GM12875 (cell line): Measurements from ENCODE around the gene MTF2.
"Not testable (repeated sequence)": the region's sequence is repeated elsewhere in the genome, so short reads cannot be mapped to it uniquely, and the experiment has no call there.

Experiments used
- H3K4me3 ChIP-seq: one replicate; pipeline ENCODE4 v1.5.1; 2011; ENCODE audit warnings: low read depth, low read length, control low read depth
- CTCF ChIP-seq: IDR thresholded peaks from 2 replicates; pipeline ENCODE4 v1.5.1; 2011; ENCODE audit warnings: low read depth, mild to moderate bottlenecking, control low read depth, inconsistent platforms, low read length, moderate library complexity, borderline replicate concordance; ENCODE audit not compliant: insufficient read depth

The MTF2 gene

GRCh38 chr1:93167006-93167405 lies 87.9 kb downstream of the MTF2 start:
- no peak for TF ChIP-seq CTCF
- no peak overlapping the region for H3K4me3 ChIP-seq

GRCh38 chr1:93170141-93170678 lies 91.1 kb downstream of the MTF2 start:
- not testable (repeated sequence) for H3K4me3 ChIP-seq

GRCh38 chr1:93171549-93172034 lies 92.5 kb downstream of the MTF2 start:
- H3K4me3 ChIP-seq = no peak overlapping the region
- no peak for TF ChIP-seq CTCF

- no peak for TF ChIP-seq CTCF
- H3K4me3 ChIP-seq = no peak overlapping the region
Observed at GRCh38 chr1:93172778-93173177, 93.7 kb downstream of the MTF2 start.

- not testable (repeated sequence) for H3K4me3 ChIP-seq
Observed at GRCh38 chr1:93174638-93175037, 95.6 kb downstream of the MTF2 start.

GRCh38 chr1:93177991-93178390 lies 98.9 kb downstream of the MTF2 start:
- no peak for TF ChIP-seq CTCF
- H3K4me3 ChIP-seq = no peak overlapping the region

- H3K4me3 ChIP-seq = no peak overlapping the region
- TF ChIP-seq CTCF = no peak
Observed at GRCh38 chr1:93178418-93178817, 99.3 kb downstream of the MTF2 start.

GRCh38 chr1:93179886-93180722 lies 101.0 kb downstream of the MTF2 start, which contains the start of gene TMED5:
Gene TMED5, minus strand, starts transcription at chr1:93180413. Its CDS starts 171 bp downstream, at chr1:93180242.
- TF ChIP-seq CTCF = peak; percentile 10; the same call in 1 of the 2 replicates
- H3K4me3 ChIP-seq = peak within 1 kb of the TSS; percentile 75
